IPS-20b (cell line): Measurements from ENCODE around the gene CHST10.
"Not testable (repeated sequence)": the region's sequence is repeated elsewhere in the genome, so short reads cannot be mapped to it uniquely, and the experiment has no call there.

Experiments used
- H3K27ac ChIP-seq: one replicate; pipeline ENCODE4 v1.5.1; 2013; ENCODE audit warnings: low read length
- H3K27me3 ChIP-seq: 2 replicates; pipeline ENCODE4 v1.6.1; 2013; ENCODE audit warnings: mild to moderate bottlenecking, low read length, inconsistent platforms; ENCODE audit not compliant: insufficient read depth
- H3K36me3 ChIP-seq: 2 replicates; pipeline ENCODE4 v1.6.1; 2013; ENCODE audit warnings: low read depth, mild to moderate bottlenecking, inconsistent platforms, low read length, moderate library complexity; ENCODE audit not compliant: insufficient read depth
- H3K4me1 ChIP-seq: 2 replicates; pipeline ENCODE4 v1.6.1; 2013; ENCODE audit warnings: mild to moderate bottlenecking, control low read depth, inconsistent platforms, low read length, moderate library complexity; ENCODE audit not compliant: insufficient read depth
- H3K4me3 ChIP-seq: 2 replicates; pipeline ENCODE4 v1.5.1; 2013; ENCODE audit warnings: mild to moderate bottlenecking, low read length, inconsistent platforms
- H3K9ac ChIP-seq: 2 replicates; pipeline ENCODE4 v1.6.1; 2013; ENCODE audit warnings: low read depth, mild to moderate bottlenecking, inconsistent platforms, low read length, moderate library complexity
- H3K9me3 ChIP-seq: 2 replicates; pipeline ENCODE4 v1.6.1; 2013; ENCODE audit warnings: mild to moderate bottlenecking, low read depth, low read length, inconsistent platforms; ENCODE audit not compliant: insufficient read depth

The CHST10 gene

DNA sequence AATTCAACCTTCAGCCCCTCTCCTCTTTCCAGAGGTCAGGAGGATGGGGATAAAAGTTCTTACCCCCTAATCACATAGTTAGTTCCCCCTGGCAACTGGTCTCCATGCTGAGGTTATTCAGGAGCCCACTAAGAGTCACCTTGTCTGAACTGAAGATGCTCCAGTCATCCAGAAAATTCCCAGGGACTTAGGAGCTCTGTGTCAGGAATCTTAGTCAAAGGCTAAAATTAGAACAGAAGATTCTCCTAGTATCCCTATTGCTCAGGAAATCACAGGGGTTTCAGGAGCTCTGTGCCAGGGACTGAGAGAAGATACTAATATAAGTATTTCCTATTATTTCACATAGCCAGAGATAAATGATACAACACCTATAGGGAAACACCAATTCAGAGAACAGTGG lies 57.9 kb downstream of the CHST10 start:
- Histone ChIP-seq H3K4me1 (no peaks in the 10 kb centered on the region), H3K36me3 (no peaks in the 10 kb centered on the region), H3K27ac (no peak overlapping the region), H3K9ac (no peak overlapping the region), H3K9me3 (peaks cover 14% of the 10 kb centered on the region; the same call in 1 of the 2 replicates), H3K4me3 (no peak overlapping the region), H3K27me3 (no peaks in the 10 kb centered on the region)

DNA sequence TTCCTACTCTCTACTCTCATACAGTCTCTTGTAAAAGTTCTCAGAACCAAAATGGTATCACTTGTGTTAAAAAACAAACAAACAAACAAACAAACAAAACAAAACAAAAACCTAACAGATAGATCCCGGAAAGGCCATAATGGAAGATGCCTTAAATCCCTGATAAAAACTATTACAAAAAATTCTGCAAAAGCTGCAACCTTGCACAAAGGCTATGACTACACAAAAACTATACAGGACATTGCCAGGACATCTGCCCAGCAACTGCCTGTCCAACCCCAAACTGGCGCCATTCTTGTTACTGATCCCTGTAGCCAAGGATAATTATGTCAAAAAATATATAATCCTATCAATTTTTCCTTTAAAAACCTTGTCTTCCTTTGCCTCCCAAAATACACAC lies 58.9 kb downstream of the CHST10 start:
- Histone ChIP-seq H3K27me3 (no peaks in the 10 kb centered on the region), H3K4me1 (no peaks in the 10 kb centered on the region), H3K27ac (no peak overlapping the region), H3K4me3 (no peak overlapping the region), H3K9me3 (peaks cover 14% of the 10 kb centered on the region; the same call in 1 of the 2 replicates), H3K9ac (no peak overlapping the region), H3K36me3 (no peaks in the 10 kb centered on the region)

DNA sequence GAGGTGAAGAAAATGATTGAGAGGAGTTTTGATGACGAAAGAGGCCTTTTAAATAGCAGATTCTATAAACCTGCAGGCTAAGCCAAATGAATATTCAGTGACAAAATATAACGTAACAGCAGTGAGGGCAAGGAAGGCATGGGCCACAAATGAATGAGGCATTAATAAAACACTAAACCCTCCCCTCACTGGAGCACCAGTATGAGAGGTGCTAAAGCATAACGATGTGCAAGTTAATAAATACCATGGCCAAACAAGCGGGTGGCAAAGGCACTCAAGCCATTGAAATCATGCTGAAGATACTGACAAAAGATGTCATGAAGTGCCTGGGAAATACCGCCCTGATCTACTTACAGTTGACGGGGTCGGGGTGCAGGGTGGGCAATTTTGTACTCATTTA lies 64.9 kb downstream of the CHST10 start:
- Histone ChIP-seq H3K36me3 (no peaks in the 10 kb centered on the region), H3K4me1 (no peaks in the 10 kb centered on the region), H3K9ac (no peak overlapping the region), H3K27me3 (no peaks in the 10 kb centered on the region), H3K4me3 (no peak overlapping the region), H3K27ac (no peak overlapping the region), H3K9me3 (no peaks in the 10 kb centered on the region)

DNA sequence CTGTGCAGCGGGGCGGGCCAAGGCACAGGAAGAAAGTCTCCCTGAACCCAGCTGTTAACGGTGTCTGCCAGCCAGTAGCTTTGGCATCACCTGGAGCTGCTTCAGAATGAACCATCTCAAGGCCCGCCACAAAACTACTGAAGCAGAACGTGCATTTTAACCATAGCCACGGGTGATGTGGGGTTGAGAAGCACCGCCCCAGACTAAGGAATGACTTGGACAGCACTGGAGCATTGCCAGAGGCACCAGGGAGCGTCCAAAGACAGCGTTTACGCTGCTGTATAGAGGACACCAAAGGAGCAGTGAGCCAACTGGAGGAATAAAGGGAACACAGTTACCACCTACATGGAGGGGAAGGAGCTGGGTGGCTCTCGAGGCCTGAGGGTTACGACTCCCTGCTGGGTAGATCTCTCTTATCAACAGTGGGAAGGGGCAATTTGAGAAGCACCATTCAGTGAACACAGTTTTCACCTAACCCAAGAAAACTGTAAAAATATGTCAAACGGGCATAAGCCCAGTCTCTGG lies 66.7 kb downstream of the CHST10 start:
- Histone ChIP-seq H3K9ac (no peak overlapping the region), H3K9me3 (no peaks in the 10 kb centered on the region), H3K4me1 (no peaks in the 10 kb centered on the region), H3K27me3 (no peaks in the 10 kb centered on the region), H3K27ac (no peak overlapping the region), H3K4me3 (no peak overlapping the region), H3K36me3 (no peaks in the 10 kb centered on the region)

DNA sequence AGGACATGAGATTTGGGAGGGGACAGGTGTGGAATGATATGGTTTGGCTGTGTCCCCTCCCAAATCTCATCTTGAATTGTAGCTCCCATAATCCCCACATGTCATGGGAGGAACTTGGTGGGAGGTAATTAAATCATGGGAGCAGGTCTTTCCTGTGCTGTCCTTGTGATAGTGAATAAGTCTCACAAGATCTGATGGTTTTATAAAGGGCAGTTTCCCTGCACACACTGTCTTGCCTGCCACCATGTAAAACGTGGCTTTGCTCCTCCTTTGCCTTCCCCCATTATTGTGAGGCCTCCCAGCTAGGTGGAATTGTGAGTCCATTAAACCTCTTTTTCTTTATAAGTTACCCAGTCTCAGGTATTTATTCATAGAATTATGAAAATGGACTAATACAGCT lies 72.3 kb downstream of the CHST10 start:
- H3K9me3 ChIP-seq, H3K27me3 ChIP-seq, H3K9ac ChIP-seq, H3K4me3 ChIP-seq, H3K4me1 ChIP-seq, H3K27ac ChIP-seq, H3K36me3 ChIP-seq: not testable (repeated sequence)

DNA sequence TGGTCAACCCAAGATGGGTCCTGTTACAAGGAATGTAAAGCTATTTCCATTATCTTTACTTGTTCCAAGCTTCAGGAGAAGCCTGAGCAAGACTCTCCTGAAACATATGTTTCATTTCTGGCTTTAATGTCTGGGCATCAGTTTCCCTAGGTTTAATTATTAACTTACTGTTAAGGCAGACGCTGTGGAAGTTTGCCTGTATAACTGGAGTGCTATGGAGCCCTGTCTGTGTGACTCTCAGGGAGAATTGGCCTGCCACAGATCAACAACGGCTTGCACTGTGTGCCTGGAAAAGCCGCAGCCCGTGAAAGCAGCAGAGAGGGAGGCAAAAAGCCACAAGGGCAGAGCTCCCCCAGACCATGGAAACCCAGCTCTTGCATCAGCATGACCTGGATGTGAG lies 73.0 kb downstream of the CHST10 start:
- no peaks in the 10 kb centered on the region for H3K27me3 ChIP-seq
- no peak overlapping the region for H3K4me3 ChIP-seq

DNA sequence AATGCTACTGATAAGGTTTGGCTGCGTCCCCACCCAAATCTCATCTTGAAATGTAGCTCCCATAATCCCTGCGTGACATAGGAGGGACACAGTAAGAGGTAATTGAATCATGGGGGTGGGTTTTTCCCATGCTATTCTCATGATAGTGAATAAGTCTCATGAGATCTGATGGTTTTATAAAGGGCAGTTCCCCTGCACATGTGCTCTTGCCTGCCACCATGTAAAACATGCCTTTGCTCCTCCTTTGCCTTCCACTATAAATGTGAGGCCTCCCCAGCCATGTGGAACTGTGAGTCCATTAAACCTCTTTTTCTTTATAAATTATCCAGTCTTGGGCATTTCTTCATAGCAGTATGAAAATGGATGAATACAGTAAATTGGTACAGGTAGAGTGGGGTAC lies 75.0 kb downstream of the CHST10 start:
- not testable (repeated sequence) for H3K36me3 ChIP-seq, H3K27me3 ChIP-seq, H3K9ac ChIP-seq, H3K27ac ChIP-seq, H3K4me1 ChIP-seq, H3K9me3 ChIP-seq, H3K4me3 ChIP-seq

More for the DNA sequence above, 73.0 kb downstream of the CHST10 start:
- Histone ChIP-seq H3K4me1 (no peaks in the 10 kb centered on the region), H3K27ac (no peak overlapping the region), H3K9me3 (peaks cover 4% of the 10 kb centered on the region; the same call in 1 of the 2 replicates), H3K36me3 (no peaks in the 10 kb centered on the region), H3K9ac (no peak overlapping the region)
